Keratinocyte (primary cell): ENCODE data around the gene C1QC. TPM values are rescaled to one million over a fixed set of nuclear protein-coding genes. Genes with fewer than 3 reads are reported as not detected.

Experiments used
- DNase-seq: peaks from one replicate; pipeline ENCODE4 v3.0.0-alpha.2; 2011; ENCODE audit warnings: low read depth, missing footprints, low spot score
- FAIRE-seq: peaks from 2 replicates; lab custom pipeline; 2011; peaks lifted over from hg19 to GRCh38; lab: Jason Lieb, UNC
- H2AFZ ChIP-seq: 2 replicates; pipeline ENCODE4 v1.6.0; 2012; ENCODE audit warnings: low read length, control low read depth, inconsistent platforms; ENCODE audit not compliant: control insufficient read depth
- H3K27ac ChIP-seq: 2 replicates; pipeline ENCODE4 v1.5.1; 2011; ENCODE audit warnings: low read length; ENCODE audit not compliant: control insufficient read depth, insufficient read depth
- H3K27me3 ChIP-seq: 3 replicates; pipeline ENCODE4 v1.6.0; 2011; ENCODE audit warnings: low read length; ENCODE audit not compliant: control insufficient read depth, insufficient read depth; ENCODE audit errors: extremely low read depth
- H3K36me3 ChIP-seq, 2 experiments: 2 replicates in 1 of 2; 3 replicates in 1 of 2; pipeline ENCODE4 v1.5.1; 2011; ENCODE audit warnings: low read length in 2 of 2, mild to moderate bottlenecking in 1 of 2; ENCODE audit not compliant: control insufficient read depth in 2 of 2, insufficient read depth in 2 of 2; ENCODE audit errors: extremely low read depth in 1 of 2
- H3K4me1 ChIP-seq: 3 replicates; pipeline ENCODE4 v1.5.1; 2011; ENCODE audit warnings: low read length; ENCODE audit not compliant: control insufficient read depth, insufficient read depth; ENCODE audit errors: extremely low read depth
- H3K4me2 ChIP-seq: 3 replicates; pipeline ENCODE4 v1.6.0; 2011; ENCODE audit warnings: low read depth, low read length; ENCODE audit not compliant: control insufficient read depth, insufficient read depth; ENCODE audit errors: extremely low read depth
- H3K4me3 ChIP-seq, 3 experiments: fragments of 200-600 bp in 1 of 3; sonication (generic) in 1 of 3; 2 replicates in 2 of 3; 3 replicates in 1 of 3; pipeline ENCODE4 v1.5.1; 2011 to 2016; ENCODE audit warnings: low read length in 3 of 3, mild to moderate bottlenecking in 3 of 3, control low read depth in 2 of 3, inconsistent platforms in 1 of 3, low read depth in 1 of 3, mixed read lengths in 1 of 3, mixed run types in 1 of 3, moderate library complexity in 1 of 3; ENCODE audit not compliant: control insufficient read depth in 2 of 3, insufficient read depth in 2 of 3; ENCODE audit errors: extremely low read depth in 1 of 3
- H3K79me2 ChIP-seq: 2 replicates; pipeline ENCODE4 v1.6.0; 2012; ENCODE audit warnings: low read length; ENCODE audit not compliant: control insufficient read depth, insufficient read depth
- H3K9ac ChIP-seq: 3 replicates; pipeline ENCODE4 v1.6.0; 2011; ENCODE audit warnings: low read length; ENCODE audit not compliant: control insufficient read depth, insufficient read depth; ENCODE audit errors: extremely low read depth
- H3K9me1 ChIP-seq: 3 replicates; pipeline ENCODE4 v1.6.0; 2011; ENCODE audit warnings: low read length; ENCODE audit not compliant: control insufficient read depth, insufficient read depth; ENCODE audit errors: extremely low read depth
- H3K9me3 ChIP-seq: 2 replicates; pipeline ENCODE4 v1.5.1; 2012; ENCODE audit warnings: low read depth, low read length; ENCODE audit not compliant: control insufficient read depth
- H4K20me1 ChIP-seq: 3 replicates; pipeline ENCODE4 v1.6.0; 2011; ENCODE audit warnings: low read length; ENCODE audit not compliant: control insufficient read depth, insufficient read depth; ENCODE audit errors: extremely low read depth
- CTCF ChIP-seq, 3 experiments: IDR thresholded peaks in 1 of 3; conservative IDR thresholded peaks in 1 of 3; optimal IDR thresholded peaks in 1 of 3; 2 replicates in 2 of 3; 3 replicates in 1 of 3; pipeline versions ENCODE3 to v1.5.1; 2011; ENCODE audit warnings: low read length in 3 of 3, mild to moderate bottlenecking in 3 of 3, moderate library complexity in 2 of 3, control low read depth in 1 of 3, inconsistent platforms in 1 of 3; ENCODE audit not compliant: insufficient read depth in 2 of 3; ENCODE audit errors: extremely low read depth in 1 of 3
- EZH2 ChIP-seq: IDR thresholded peaks from one replicate; pipeline ENCODE4 v1.6.1; 2012; ENCODE audit warnings: inconsistent platforms, mild to moderate bottlenecking, low read length, moderate library complexity
- dilution Hi-C: fragments of 300-500 bp; cut with MboI; formaldehyde crosslinking; loops from one replicate; pipeline ENCODE4 v1.7.0; 2020; ENCODE audit warnings: low sequenced_read_pairs; ENCODE audit not compliant: extremely low pct_ligation_motif_present
- polyA plus RNA-seq, 5 experiments: library from polyadenylated mRNA; depleted of rRNA in 3 of 5; stranded (reverse) in 3 of 5; stranded (forward) in 1 of 5; unstranded in 1 of 5; fragments of >200 nt; gene quantifications; 1 replicate in 1 of 5; 2 replicates in 3 of 5; 3 replicates in 1 of 5; pipeline versions ENCODE4 v1.2.1 to v1.2.3, GENCODE V29; 2011 to 2012; ENCODE audit warnings: missing spikeins in 2 of 5, low read depth in 1 of 5, low replicate concordance in 1 of 5

Gene C1QC
- polyA plus RNA-seq, 1 donor (not counting 4 experiments of a cell fraction or from before 2014, with no cell fraction given): not detected

- H3K9me1 ChIP-seq: no peaks in the 10 kb centered on the region
- FAIRE-seq: no peak
- no peak overlapping the region for H3K4me3 ChIP-seq
- H3K4me1 ChIP-seq: no peaks in the 10 kb centered on the region
- no peak overlapping the region for H3K27ac ChIP-seq
- H4K20me1 ChIP-seq: peaks cover 3% of the 10 kb centered on the region
- no peak overlapping the region for H3K9ac ChIP-seq
- no peak overlapping the region for H2AFZ ChIP-seq
- no peak for DNase-seq
- no peak overlapping the region for H3K4me2 ChIP-seq
- dilution Hi-C loops: no loop called here
- TF ChIP-seq EZH2 (no peak), CTCF (optimal IDR thresholded peaks at IDR 0.05 in 1 of 3, IDR thresholded peaks at IDR 0.05 in 1 of 3, conservative IDR thresholded peaks at IDR 0.05 in 1 of 3; ENCODE audit: extremely low read depth in 1 of 3, insufficient read depth in 2 of 3, low read length in 3 of 3) (no peak)
- no peaks in the 10 kb centered on the region for H3K79me2 ChIP-seq
- H3K27me3 ChIP-seq: no peaks in the 10 kb centered on the region
- H3K9me3 ChIP-seq: no peaks in the 10 kb centered on the region
- no peaks in the 10 kb centered on the region for H3K36me3 ChIP-seq
Measured at GRCh38 chr1:22643928-22644327, 495 bp downstream of the C1QC start.

DNA sequence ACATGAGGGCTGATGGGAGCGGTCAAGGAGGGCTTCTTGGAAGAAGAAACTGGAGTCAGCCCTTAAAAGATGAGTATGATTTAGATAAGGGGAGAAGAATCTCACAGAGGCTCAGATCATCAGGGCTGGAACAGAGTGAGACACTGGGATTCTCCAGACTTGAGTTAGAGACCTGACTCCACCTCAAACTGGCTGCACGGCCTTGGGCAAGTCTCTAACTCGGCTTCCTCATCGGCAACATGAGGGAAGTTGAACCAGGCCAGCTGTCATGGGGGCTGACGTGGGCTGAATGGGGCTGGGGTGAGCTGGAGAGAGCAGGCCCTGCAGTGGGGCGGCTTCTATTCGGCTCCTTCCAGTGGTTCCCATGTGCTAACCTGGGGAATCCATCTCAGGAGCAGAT, 2.5 kb downstream of the C1QC start:
- Histone ChIP-seq H3K9me3 (no peaks in the 10 kb centered on the region), H2AFZ (no peak overlapping the region), H3K4me2 (no peak overlapping the region), H3K4me1 (no peaks in the 10 kb centered on the region), H3K9ac (no peak overlapping the region), H3K4me3 (no peak overlapping the region), H4K20me1 (peaks cover 3% of the 10 kb centered on the region), H3K27me3 (no peaks in the 10 kb centered on the region), H3K9me1 (no peaks in the 10 kb centered on the region), H3K36me3 (no peaks in the 10 kb centered on the region), H3K27ac (no peak overlapping the region), H3K79me2 (no peaks in the 10 kb centered on the region)
- no peak for TF ChIP-seq CTCF (optimal IDR thresholded peaks at IDR 0.05 in 1 of 3, IDR thresholded peaks at IDR 0.05 in 1 of 3, conservative IDR thresholded peaks at IDR 0.05 in 1 of 3; ENCODE audit: extremely low read depth in 1 of 3, insufficient read depth in 2 of 3, low read length in 3 of 3)
- no peak for TF ChIP-seq EZH2
- dilution Hi-C loops: no loop called here
- FAIRE-seq: no peak
- DNase-seq: no peak
